A549 (cell line): Measurements from ENCODE around the gene TPST1. TPM values are rescaled to one million over a fixed set of nuclear protein-coding genes. Genes with fewer than 3 reads are reported as not detected.

Source experiments
- ATAC-seq, 2 experiments: fragments of 200-7000 bp in 1 of 2; fragments of >200 bp in 1 of 2; cut with Nextera tagmentation in 1 of 2; cut with Tn5 transposase in 1 of 2; 3 replicates each; pipeline versions ENCODE4 v1.8.0 to v1.9.1; 2018 to 2020; ENCODE audit warnings: mild to moderate bottlenecking in 1 of 2, moderate library complexity in 1 of 2
- CTCF ChIA-PET: fragments of 300-600 bp; sonication (Branson Sonifier 250); formaldehyde crosslinking; extraction: SDS; loops from one replicate; lab custom pipeline; 2021; ENCODE audit warnings: antibody characterized with exemption, inconsistent platforms; lab: Yijun Ruan, JAX
- POLR2A ChIA-PET: fragments of 350-600 bp; formaldehyde crosslinking; extraction: SDS; loops from one replicate; lab custom pipeline; 2021; ENCODE audit warnings: antibody characterized with exemption, inconsistent platforms; lab: Yijun Ruan, JAX
- DNase-seq, 2 experiments: peaks; one replicate each; pipeline versions ENCODE4 v3.0.0 to v3.0.0-alpha.2; 2011 to 2016; ENCODE audit warnings: low read depth in 1 of 2, low spot score in 1 of 2
- FAIRE-seq: peaks from 2 replicates; lab custom pipeline; 2011; peaks lifted over from hg19 to GRCh38; lab: Jason Lieb, UNC
- H3K27ac ChIP-seq, 2 experiments: fragments of >200 bp; sonication (Bioruptor Twin); formaldehyde crosslinking; 3 replicates each; pipeline ENCODE4 v1.5.1; 2016 to 2017
- H3K4me1 ChIP-seq: fragments of >200 bp; sonication (Bioruptor Twin); formaldehyde crosslinking; 3 replicates; pipeline ENCODE4 v1.6.1; 2016
- H3K4me2 ChIP-seq: fragments of >200 bp; sonication (Bioruptor Twin); formaldehyde crosslinking; 3 replicates; pipeline ENCODE4 v1.6.1; 2016
- H3K4me3 ChIP-seq: fragments of >200 bp; sonication (Bioruptor Twin); formaldehyde crosslinking; 3 replicates; pipeline ENCODE4 v1.5.1; 2016
- H3K9me3 ChIP-seq: fragments of >200 bp; sonication (Bioruptor Twin); formaldehyde crosslinking; 3 replicates; pipeline ENCODE4 v1.6.1; 2016
- CBX2 ChIP-seq: fragments of 200-600 bp; sonication (generic); IDR thresholded peaks from 2 replicates; pipeline ENCODE4 v1.6.1; 2016; ENCODE audit warnings: low read depth, mild to moderate bottlenecking, borderline replicate concordance
- CEBPB ChIP-seq, 2 experiments: fragments of >200 bp in 1 of 2; sonication (Bioruptor Twin) in 1 of 2; formaldehyde crosslinking in 1 of 2; IDR thresholded peaks; 2 replicates each; pipeline ENCODE4 v1.6.1; 2012 to 2016
- CHD4 ChIP-seq: fragments of 200-600 bp; sonication (generic); IDR thresholded peaks from 2 replicates; pipeline ENCODE4 v1.6.1; 2016; ENCODE audit warnings: antibody characterized with exemption, mild to moderate bottlenecking, borderline replicate concordance
- CTCF ChIP-seq: fragments of >200 bp; sonication (Bioruptor Twin); formaldehyde crosslinking; IDR thresholded peaks from 3 replicates; pipeline ENCODE4 v1.5.1; 2016
- ELK1 ChIP-seq: fragments of 150-350 bp; IDR thresholded peaks from 2 replicates; pipeline ENCODE4 v1.6.1; 2014; ENCODE audit warnings: low read depth, mild to moderate bottlenecking, low read length
- FOSL2 ChIP-seq, 2 experiments: fragments of 450-650 bp in 1 of 2; fragments of >200 bp in 1 of 2; sonication (Bioruptor Twin) in 1 of 2; formaldehyde crosslinking; IDR thresholded peaks; 2 replicates each; pipeline versions ENCODE4 v1.5.0 to v1.6.1; 2016 to 2020; ENCODE audit warnings: mild to moderate bottlenecking in 1 of 2, moderate library complexity in 1 of 2
- FOXS1 ChIP-seq: fragments of 250-450 bp; sonication (Bioruptor Pico); IDR thresholded peaks from 2 replicates; pipeline ENCODE4 v1.5.0; 2020; ENCODE audit warnings: mild to moderate bottlenecking, moderate library complexity
- HDAC2 ChIP-seq: fragments of 200-600 bp; sonication (generic); IDR thresholded peaks from 2 replicates; pipeline ENCODE4 v1.6.1; 2016
- HOXB5 ChIP-seq: fragments of 250-450 bp; sonication (Bioruptor Pico); IDR thresholded peaks from 2 replicates; pipeline ENCODE4 v1.5.0; 2020; ENCODE audit warnings: mild to moderate bottlenecking, moderate library complexity
- JUN ChIP-seq, 2 experiments: fragments of >200 bp; sonication (Bioruptor Twin); formaldehyde crosslinking; IDR thresholded peaks; 2 replicates in 1 of 2; 3 replicates in 1 of 2; pipeline ENCODE4 v1.6.1; 2016 to 2017
- JUNB ChIP-seq: fragments of >200 bp; sonication (Bioruptor Twin); formaldehyde crosslinking; IDR thresholded peaks from 2 replicates; pipeline ENCODE4 v1.6.1; 2016
- KDM1A ChIP-seq: fragments of 200-600 bp; sonication (generic); IDR thresholded peaks from 2 replicates; pipeline ENCODE4 v1.6.1; 2016; ENCODE audit warnings: low read depth, mild to moderate bottlenecking
- MAFK ChIP-seq: fragments of 450-650 bp; IDR thresholded peaks from 2 replicates; pipeline ENCODE4 v1.6.1; 2014; ENCODE audit not compliant: partially characterized antibody
- MYC ChIP-seq: IDR thresholded peaks from 2 replicates; pipeline ENCODE4 v1.6.1; 2012; ENCODE audit warnings: mild to moderate bottlenecking, inconsistent platforms, low read length, improper control_type of control experiment, borderline replicate concordance
- PHF8 ChIP-seq: fragments of 200-600 bp; sonication (generic); IDR thresholded peaks from 2 replicates; pipeline ENCODE4 v1.6.1; 2016; ENCODE audit warnings: low read depth, mild to moderate bottlenecking, antibody characterized with exemption, moderate library complexity, borderline replicate concordance
- RAD21 ChIP-seq, 2 experiments: fragments of >200 bp in 1 of 2; sonication (Bioruptor Twin) in 1 of 2; formaldehyde crosslinking in 1 of 2; IDR thresholded peaks in 1 of 2; conservative IDR thresholded peaks in 1 of 2; 2 replicates in 1 of 2; 3 replicates in 1 of 2; pipeline ENCODE4 v1.6.1; 2012 to 2018; ENCODE audit warnings: inconsistent platforms in 1 of 2
- RARB ChIP-seq: fragments of 250-450 bp; sonication (Bioruptor Pico); IDR thresholded peaks from 2 replicates; pipeline ENCODE4 v1.8.0; 2021; ENCODE audit warnings: mild to moderate bottlenecking, moderate library complexity
- REST ChIP-seq: fragments of 200-600 bp; sonication (generic); IDR thresholded peaks from 2 replicates; pipeline ENCODE4 v1.6.1; 2016; ENCODE audit warnings: antibody characterized with exemption, mild to moderate bottlenecking, moderate library complexity
- SREBF2 ChIP-seq: fragments of 450-650 bp; IDR thresholded peaks from 2 replicates; pipeline ENCODE4 v1.6.1; 2014; ENCODE audit warnings: mild to moderate bottlenecking, moderate library complexity
- TFCP2L1 ChIP-seq: fragments of 250-450 bp; sonication (Bioruptor Pico); IDR thresholded peaks from 2 replicates; pipeline ENCODE4 v1.5.0; 2021; ENCODE audit warnings: mild to moderate bottlenecking
- TP53 ChIP-seq: fragments of 250-450 bp; sonication (Bioruptor Pico); IDR thresholded peaks from 2 replicates; pipeline ENCODE4 v1.5.0; 2021; ENCODE audit warnings: mild to moderate bottlenecking, moderate library complexity
- ZNF302 ChIP-seq: fragments of 250-450 bp; sonication (Bioruptor Pico); IDR thresholded peaks from 2 replicates; pipeline ENCODE4 v1.9.0; 2021; ENCODE audit warnings: inconsistent platforms, mild to moderate bottlenecking, moderate library complexity
- ZSCAN20 ChIP-seq: fragments of 250-450 bp; sonication (Bioruptor Pico); IDR thresholded peaks from 2 replicates; pipeline ENCODE4 v1.8.0; 2022; ENCODE audit warnings: mild to moderate bottlenecking, moderate library complexity
- WGBS: methylation state at CpG from one replicate; pipeline ENCODE4 v1.1.6; 2017; ENCODE audit errors: missing lambda C conversion rate; 5-methylcytosine and 5-hydroxymethylcytosine counted together
- polyA plus RNA-seq, 4 experiments: library from polyadenylated mRNA; depleted of rRNA in 3 of 4; stranded (reverse); fragments of >200 nt; fragmentation: RNase III in 1 of 4; extraction: RNeasy Plus Mini Kit Qiagen cat#74134 plus additional on column Dnase treatment in 1 of 4; gene quantifications; 2 replicates in 3 of 4; 3 replicates in 1 of 4; pipeline ENCODE4 v1.2.3, GENCODE V29; 2011 to 2017

The TPST1 gene
- polyA plus RNA-seq, 2 of the 4 experiments (the other 2 are of a cell fraction) = 14.6 to 20.4 TPM

GRCh38 chr7:66255534-66256100, 50.5 kb downstream of the TPST1 start:
- no peak overlapping the region for H3K4me3 ChIP-seq
- peaks cover 16% of the 10 kb centered on the region for H3K4me1 ChIP-seq
- no peak for DNase-seq
- FAIRE-seq = no peak
- POLR2A ChIA-PET = no interaction called here
- no peak for ATAC-seq
- CTCF ChIA-PET = no interaction called here
- H3K4me2 ChIP-seq = peak overlapping the region; percentile 20; the same call in 1 of the 3 replicates
- no peaks in the 10 kb centered on the region for H3K9me3 ChIP-seq
- peak; percentile 78 for TF ChIP-seq MAFK
- no peak for TF ChIP-seq FOSL2 (IDR thresholded peaks at IDR 0.05)
- TF ChIP-seq FOSL2 (CRISPR knock-in tag; IDR thresholded peaks at IDR 0.05) = no peak; the same call in 1 of the 2 replicates
- TF ChIP-seq ZNF302 (CRISPR knock-in tag) = no peak
- TF ChIP-seq CBX2 = no peak
- TF ChIP-seq FOXS1 (CRISPR knock-in tag) = no peak
- TF ChIP-seq TFCP2L1 (CRISPR knock-in tag) = no peak
- no peak for TF ChIP-seq PHF8
- TF ChIP-seq CEBPB (IDR thresholded peaks at IDR 0.05) = no peak
- TF ChIP-seq HDAC2 = no peak
- TF ChIP-seq, all 56 proteins: peak for 1
- H3K27ac ChIP-seq = no peak overlapping the region

- 25% methylated on average over 1 of the region's 1 CpG for WGBS
- no peak overlapping the region for H3K4me3 ChIP-seq
- H3K9me3 ChIP-seq = no peaks in the 10 kb centered on the region
- FAIRE-seq (no peak), ATAC-seq (no peak), DNase-seq (no peak)
- H3K4me2 ChIP-seq = no peak overlapping the region
- no peak overlapping the region for H3K27ac ChIP-seq
- peaks cover 11% of the 10 kb centered on the region for H3K4me1 ChIP-seq
- CTCF ChIA-PET = interaction anchor here (0.9 kb wide), 1 partner anchor 52 kb away, joined by 3 read pairs; the partner anchor contains the start of gene TPST1
- TF ChIP-seq JUNB = no peak
- no peak for TF ChIP-seq FOSL2 (IDR thresholded peaks at IDR 0.05)
- no peak for TF ChIP-seq FOSL2 (CRISPR knock-in tag; IDR thresholded peaks at IDR 0.05)
- TF ChIP-seq RARB (CRISPR knock-in tag) = no peak
- no peak for TF ChIP-seq CHD4
- TF ChIP-seq CTCF = no peak
- no peak for TF ChIP-seq ZSCAN20 (CRISPR knock-in tag)
- TF ChIP-seq HDAC2 = no peak
- POLR2A ChIA-PET = no interaction called here
Observed at GRCh38 chr7:66256281-66256680, 51.1 kb downstream of the TPST1 start.

- no peak for TF ChIP-seq RAD21 (conservative IDR thresholded peaks at IDR 0.05 in 1 of 2, IDR thresholded peaks at IDR 0.05 in 1 of 2)
- TF ChIP-seq JUN (IDR thresholded peaks at IDR 0.05) = no peak
- no peak for TF ChIP-seq JUNB
- no peak for TF ChIP-seq CEBPB (IDR thresholded peaks at IDR 0.05)
- TF ChIP-seq HOXB5 (CRISPR knock-in tag) = no peak
- no peak for TF ChIP-seq SREBF2
- no peak for TF ChIP-seq REST
- no peak for TF ChIP-seq FOSL2 (IDR thresholded peaks at IDR 0.05)
- TF ChIP-seq FOSL2 (CRISPR knock-in tag; IDR thresholded peaks at IDR 0.05) = no peak
- TF ChIP-seq MYC = no peak
- TF ChIP-seq ELK1 = no peak
- TF ChIP-seq PHF8 = no peak
- no peak for TF ChIP-seq TP53 (CRISPR knock-in tag)
- TF ChIP-seq KDM1A = no peak
- TF ChIP-seq, all 56 proteins: peak for 0
- DNase-seq (no peak), FAIRE-seq (no peak), ATAC-seq (no peak)
- Histone ChIP-seq H3K9me3 (no peaks in the 10 kb centered on the region), H3K4me2 (no peak overlapping the region), H3K27ac (no peak overlapping the region), H3K4me1 (peaks cover 7% of the 10 kb centered on the region; the same call in 2 of the 3 replicates), H3K4me3 (no peak overlapping the region)
- POLR2A ChIA-PET = no interaction called here
- CTCF ChIA-PET = interaction anchor here (0.9 kb wide), 1 partner anchor 53 kb away, joined by 3 read pairs; the partner anchor contains the start of gene TPST1
- WGBS = 64% methylated on average over 4 of the region's 4 CpGs
Observed at GRCh38 chr7:66257481-66257880, 52.3 kb downstream of the TPST1 start.
